ENCODE results near the gene TMSB10. TPM values are rescaled to one million over a fixed set of nuclear protein-coding genes. Genes with fewer than 3 reads are reported as not detected.
A peak's percentile ranks its signal among the peaks of the same experiment; 100 is the strongest.

The TMSB10 gene
- total and polyA plus RNA-seq, 2 of the 13 experiments (the other 11 are each of a cell fraction or from before 2014, with no cell fraction given): 665 to 708 TPM

GRCh38 chr2:84946204-84947009, 41.0 kb downstream of the TMSB10 start (continued):
- peak; percentile 87 for TF ChIP-seq HNF1B (CRISPR knock-in tag; IDR thresholded peaks at IDR 0.05)
- no peak for TF ChIP-seq CEBPB (IDR thresholded peaks at IDR 0.05; ENCODE audit: borderline replicate concordance, low read depth, low read length)
- no peak for TF ChIP-seq E2F5 (CRISPR knock-in tag; conservative IDR thresholded peaks at IDR 0.05)
- TF ChIP-seq HOXA5 (CRISPR knock-in tag; IDR thresholded peaks at IDR 0.05): no peak
- peak; percentile 98 for TF ChIP-seq ZNF556 (CRISPR knock-in tag; IDR thresholded peaks at IDR 0.05; ENCODE audit: borderline replicate concordance)
- TF ChIP-seq ATM (IDR thresholded peaks at IDR 0.05; ENCODE audit: borderline replicate concordance): no peak
- TF ChIP-seq PRDM15 (CRISPR knock-in tag; IDR thresholded peaks at IDR 0.05): no peak
- no peak for TF ChIP-seq ZNF773 (CRISPR knock-in tag; IDR thresholded peaks at IDR 0.05; ENCODE audit: borderline replicate concordance)
- peak; percentile 98 for TF ChIP-seq DRAP1 (CRISPR knock-in tag; IDR thresholded peaks at IDR 0.05)
- TF ChIP-seq ZSCAN25 (CRISPR knock-in tag; IDR thresholded peaks at IDR 0.05): peak; percentile 98
- 0 out of 2 replicates have a peak, but pooled peaks have one; percentile 64 for TF ChIP-seq ZNF512 (CRISPR knock-in tag; IDR thresholded peaks at IDR 0.05)
- TF ChIP-seq ZNF292 (CRISPR knock-in tag; IDR thresholded peaks at IDR 0.05; ENCODE audit: borderline replicate concordance, low read depth): peak; percentile 93
- peak; percentile 95 for TF ChIP-seq IRF9 (CRISPR knock-in tag; IDR thresholded peaks at IDR 0.05; ENCODE audit: borderline replicate concordance)
- TF ChIP-seq ZFP36 (IDR thresholded peaks at IDR 0.05; ENCODE audit: borderline replicate concordance, low read depth, low read length, partially characterized antibody): peak; percentile 10
- TF ChIP-seq ZNF281 (CRISPR knock-in tag; IDR thresholded peaks at IDR 0.05; ENCODE audit: borderline replicate concordance): no peak; the same call in 1 of the 2 replicates

Data from HepG2 (cell line).